GM12873 (cell line): ENCODE measurements around the gene RUNX1.

Experiments used
- TF ChIP-seq, protein P1 (sequence below): IDR thresholded peaks from 2 replicates; pipeline ENCODE4 v1.5.1; 2012; ENCODE audit warnings: low read depth, mild to moderate bottlenecking, moderate library complexity, low read length, control low read depth; ENCODE audit not compliant: insufficient read depth; ENCODE audit errors: missing control alignments

The RUNX1 gene

DNA sequence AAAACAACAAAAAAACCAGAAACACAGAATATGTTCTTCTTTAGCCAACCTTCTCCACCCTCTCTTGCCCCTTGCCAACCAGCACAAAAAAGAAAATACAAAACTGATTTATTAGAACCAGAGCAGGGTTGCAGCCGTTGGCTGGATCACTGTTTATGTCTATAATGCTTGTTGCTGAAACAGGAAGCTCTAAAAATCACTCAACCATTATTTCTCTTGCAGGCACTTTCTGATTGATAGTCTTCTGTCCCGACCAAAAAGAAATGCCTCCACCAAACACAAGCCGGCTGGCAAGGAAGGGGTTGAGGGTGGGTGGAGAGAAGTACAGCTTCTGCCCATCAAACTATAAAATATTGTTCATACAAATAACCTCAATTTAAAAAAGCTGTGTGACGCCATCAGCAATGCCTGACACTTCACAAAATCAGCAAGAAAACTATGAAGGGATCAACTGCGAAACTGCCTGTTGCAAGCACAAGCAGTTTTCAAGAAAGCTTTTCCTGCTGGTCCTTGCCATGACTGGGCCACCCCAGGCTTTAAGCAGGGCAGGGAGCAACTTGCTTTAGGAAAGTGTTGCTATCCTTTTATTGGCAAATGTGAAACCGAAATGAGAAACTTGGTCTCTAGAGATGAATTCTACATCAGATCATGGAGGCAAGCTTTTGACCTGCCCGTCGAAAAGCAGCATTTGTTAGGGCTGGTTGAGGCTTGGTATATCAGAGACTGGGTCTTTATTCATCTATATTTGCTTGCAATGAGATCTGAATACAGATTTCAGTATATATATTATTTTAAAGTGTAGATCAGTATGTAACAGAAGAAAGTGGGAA, 174.2 kb downstream of the RUNX1 start:
- TF ChIP-seq, protein P1, sequence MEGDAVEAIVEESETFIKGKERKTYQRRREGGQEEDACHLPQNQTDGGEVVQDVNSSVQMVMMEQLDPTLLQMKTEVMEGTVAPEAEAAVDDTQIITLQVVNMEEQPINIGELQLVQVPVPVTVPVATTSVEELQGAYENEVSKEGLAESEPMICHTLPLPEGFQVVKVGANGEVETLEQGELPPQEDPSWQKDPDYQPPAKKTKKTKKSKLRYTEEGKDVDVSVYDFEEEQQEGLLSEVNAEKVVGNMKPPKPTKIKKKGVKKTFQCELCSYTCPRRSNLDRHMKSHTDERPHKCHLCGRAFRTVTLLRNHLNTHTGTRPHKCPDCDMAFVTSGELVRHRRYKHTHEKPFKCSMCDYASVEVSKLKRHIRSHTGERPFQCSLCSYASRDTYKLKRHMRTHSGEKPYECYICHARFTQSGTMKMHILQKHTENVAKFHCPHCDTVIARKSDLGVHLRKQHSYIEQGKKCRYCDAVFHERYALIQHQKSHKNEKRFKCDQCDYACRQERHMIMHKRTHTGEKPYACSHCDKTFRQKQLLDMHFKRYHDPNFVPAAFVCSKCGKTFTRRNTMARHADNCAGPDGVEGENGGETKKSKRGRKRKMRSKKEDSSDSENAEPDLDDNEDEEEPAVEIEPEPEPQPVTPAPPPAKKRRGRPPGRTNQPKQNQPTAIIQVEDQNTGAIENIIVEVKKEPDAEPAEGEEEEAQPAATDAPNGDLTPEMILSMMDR: no peak

DNA sequence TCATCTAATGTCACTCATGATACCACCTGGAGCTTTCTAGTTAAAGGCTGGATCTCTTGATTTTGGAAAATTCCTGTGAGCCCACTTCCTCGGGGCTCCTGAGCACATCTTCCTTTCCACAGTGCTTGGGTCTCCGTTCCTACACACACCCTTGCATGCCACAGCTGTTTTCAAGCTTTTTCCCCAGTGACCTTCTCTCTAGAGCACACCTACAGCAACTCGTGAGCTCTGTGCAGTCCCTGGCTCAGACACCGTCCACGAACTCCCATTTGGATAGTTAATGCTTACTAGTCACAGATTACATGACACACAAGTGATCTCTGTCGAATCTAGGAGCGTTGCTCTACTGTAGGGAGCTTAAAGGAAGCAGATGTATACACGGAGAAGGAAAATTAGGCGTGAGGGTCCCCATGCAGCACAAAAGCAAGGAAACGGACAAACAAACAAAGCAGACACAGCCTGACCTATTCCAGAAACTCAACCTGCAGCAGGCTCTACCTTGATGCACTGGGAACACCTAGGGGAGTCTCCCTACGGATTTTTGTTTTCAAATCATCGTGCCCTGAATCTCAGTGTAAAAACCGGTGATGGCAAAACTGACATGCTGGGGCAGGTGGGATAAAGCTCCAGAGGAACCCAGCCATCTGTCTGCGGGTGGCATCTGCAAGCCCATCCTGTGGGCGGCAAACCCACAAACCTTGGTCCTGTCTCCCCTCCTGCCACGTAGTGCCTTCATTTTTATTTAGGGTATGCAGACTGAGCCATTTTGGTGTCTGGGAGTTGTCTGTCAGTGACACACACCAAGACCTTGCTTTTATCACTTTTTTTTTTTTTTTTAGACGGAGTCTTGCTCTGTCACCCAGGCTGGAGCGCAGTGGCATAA, 177.8 kb downstream of the RUNX1 start:
- TF ChIP-seq, protein P1: no peak

DNA sequence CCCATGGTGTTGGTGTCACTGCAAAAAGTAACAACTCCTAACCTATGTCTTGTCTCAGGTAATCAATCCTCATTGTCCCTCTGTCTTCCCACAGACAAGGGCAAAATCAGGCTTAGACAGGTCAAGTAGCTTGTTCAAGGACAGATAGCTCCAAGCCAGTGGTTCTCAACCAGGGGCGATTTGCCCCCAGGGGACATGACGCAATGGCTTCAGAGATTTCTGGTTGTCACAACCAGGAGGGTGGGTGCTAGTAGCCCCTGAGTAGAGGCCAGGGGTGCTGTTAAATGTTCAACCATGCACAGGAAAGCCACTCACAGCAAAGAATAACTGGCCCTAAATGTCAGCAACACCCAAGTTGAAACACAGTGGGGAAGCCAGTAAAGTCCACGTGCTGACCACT, 178.9 kb downstream of the RUNX1 start:
- TF ChIP-seq, protein P1: no peak

DNA sequence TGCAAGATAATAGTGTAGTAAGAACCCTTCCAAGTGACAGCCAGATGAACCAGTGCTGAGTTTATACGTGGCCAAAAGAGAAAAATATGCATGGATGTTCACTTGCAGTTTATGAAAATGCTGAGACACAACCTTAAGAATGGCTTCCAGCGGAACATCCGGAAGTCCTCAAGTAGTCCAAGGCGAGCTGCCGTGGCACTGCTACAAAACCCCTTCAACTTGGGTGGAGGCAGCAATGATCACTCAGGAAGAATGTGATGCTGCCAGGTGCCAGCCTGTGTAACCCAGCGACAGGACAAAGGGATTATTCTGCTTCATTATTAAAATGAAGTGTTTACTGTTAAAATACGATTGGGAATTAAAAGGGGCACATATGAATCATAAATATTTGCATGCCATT, 179.6 kb downstream of the RUNX1 start:
- TF ChIP-seq, protein P1: no peak

DNA sequence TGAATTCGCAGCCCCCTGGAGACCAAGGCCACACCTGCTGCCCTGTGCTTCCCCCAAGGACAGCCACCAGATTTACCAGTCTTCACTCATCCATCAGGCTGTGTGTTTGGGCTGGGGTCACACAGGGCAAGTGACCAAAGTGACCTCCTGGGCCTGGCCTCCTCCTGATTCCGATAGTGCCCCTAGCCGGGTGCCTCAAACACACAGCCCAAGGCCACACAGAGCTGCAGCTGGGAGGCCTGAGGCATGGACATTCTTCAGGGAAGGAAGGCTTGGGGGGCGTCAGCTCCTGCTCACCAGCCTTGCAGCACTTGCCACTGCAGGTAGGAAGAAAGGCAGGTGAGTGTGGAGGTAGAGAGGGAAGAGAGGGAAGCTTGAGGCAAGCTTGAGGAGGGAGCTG, 181.3 kb downstream of the RUNX1 start:
- TF ChIP-seq, protein P1: no peak

DNA sequence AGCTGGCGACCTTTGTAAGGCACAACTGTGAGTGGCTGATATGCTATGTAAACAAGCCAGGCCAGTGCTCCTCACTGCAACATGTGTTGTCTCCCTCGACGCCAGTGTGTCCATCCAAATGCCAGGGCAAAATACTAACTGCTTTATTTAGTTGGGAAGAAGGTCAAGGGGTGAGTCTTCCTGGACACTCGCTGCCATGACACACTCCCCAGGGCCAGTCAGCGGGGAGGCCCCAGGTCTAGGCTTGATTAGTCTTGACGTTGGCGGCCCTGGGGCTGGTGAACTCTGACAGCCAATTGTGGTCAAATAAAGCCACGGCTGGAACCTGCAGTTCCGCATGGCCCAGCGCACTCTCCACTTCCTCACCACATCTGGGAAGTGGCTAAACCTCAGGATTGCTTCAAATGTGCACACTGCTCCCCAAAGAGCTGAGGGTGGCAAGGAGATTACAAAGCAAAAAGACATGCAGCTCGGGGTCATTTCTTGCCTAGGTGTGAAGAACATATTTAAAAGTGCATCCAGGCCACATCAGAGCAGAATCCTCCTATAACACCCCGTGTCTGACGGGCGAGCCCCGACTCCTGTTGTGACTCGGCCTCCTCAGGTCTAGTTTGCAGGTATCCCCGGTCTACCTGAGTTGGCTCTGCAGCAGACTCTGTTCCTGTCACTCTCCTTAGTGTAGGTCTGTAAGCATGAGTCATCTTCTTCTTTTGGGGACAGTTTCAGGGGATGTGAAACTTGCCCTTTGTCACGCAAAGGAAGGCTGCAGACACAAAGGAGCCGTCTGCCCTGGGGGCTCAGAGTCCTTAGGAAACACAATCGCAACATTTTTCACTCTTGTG, 183.5 kb downstream of the RUNX1 start:
- TF ChIP-seq, protein P1: no peak
